Natural killer cell (primary cell): ENCODE measurements around the gene NCKAP1. TPM values are rescaled to one million over a fixed set of nuclear protein-coding genes. Genes with fewer than 3 reads are reported as not detected.
"Not testable (repeated sequence)": the region's sequence is repeated elsewhere in the genome, so short reads cannot be mapped to it uniquely, and the experiment has no call there.

ENCODE experiments used
- ATAC-seq, 3 donors: fragments of 150-1000 bp in 2 of 3; fragments of 200-7000 bp in 1 of 3; cut with Tn5 transposase; 1 replicate in 1 of 3; 2 replicates in 2 of 3; pipeline ENCODE4 v1.10.0; 2021; ENCODE audit warnings: mild to moderate bottlenecking in 2 of 3, moderate library complexity in 2 of 3
- DNase-seq, 2 donors: peaks; one replicate each; pipeline versions ENCODE4 v3.0.0 to v3.0.0-alpha.2; 2013 to 2021; ENCODE audit warnings: mixed read lengths in 1 of 2
- H3K27ac ChIP-seq: one replicate; pipeline ENCODE4 v1.5.1; 2013; ENCODE audit warnings: mild to moderate bottlenecking, low read length
- H3K27me3 ChIP-seq: one replicate; pipeline ENCODE4 v1.6.1; 2013; ENCODE audit warnings: low read length; ENCODE audit not compliant: control insufficient read depth, insufficient read depth
- H3K36me3 ChIP-seq: one replicate; pipeline ENCODE4 v1.6.1; 2013; ENCODE audit warnings: low read length; ENCODE audit not compliant: control insufficient read depth, insufficient read depth
- H3K4me1 ChIP-seq: one replicate; pipeline ENCODE4 v1.6.1; 2013; ENCODE audit warnings: low read length; ENCODE audit not compliant: control insufficient read depth, insufficient read depth
- H3K4me3 ChIP-seq: one replicate; pipeline ENCODE4 v1.5.1; 2013; ENCODE audit warnings: low read length
- H3K9me3 ChIP-seq: one replicate; pipeline ENCODE4 v1.6.1; 2013; ENCODE audit warnings: low read length; ENCODE audit not compliant: control insufficient read depth, insufficient read depth
- H3K27ac Mint-ChIP-seq, 2 donors: one replicate each; pipeline ENCODE4 v1.8.0; 2022; ENCODE audit warnings: mild to moderate bottlenecking in 2 of 2, mixed read lengths in 2 of 2, moderate library complexity in 1 of 2
- H3K27me3 Mint-ChIP-seq, 2 donors: one replicate each; pipeline ENCODE4 v1.8.0; 2022; ENCODE audit warnings: low read depth in 2 of 2, mixed read lengths in 2 of 2
- H3K36me3 Mint-ChIP-seq: one replicate; pipeline ENCODE4 v1.8.0; 2022; ENCODE audit warnings: mixed read lengths
- H3K4me1 Mint-ChIP-seq, 2 donors: one replicate each; pipeline ENCODE4 v1.8.0; 2022; ENCODE audit warnings: mixed read lengths in 2 of 2
- H3K4me3 Mint-ChIP-seq: one replicate; pipeline ENCODE4 v1.8.0; 2022; ENCODE audit warnings: mild to moderate bottlenecking, moderate library complexity, mixed read lengths
- H3K9me3 Mint-ChIP-seq, 2 donors: one replicate each; pipeline ENCODE4 v1.8.0; 2022; ENCODE audit warnings: mixed read lengths in 2 of 2
- WGBS: methylation state at CpG from one replicate; pipeline ENCODE4 v1.1.7; 2013; ENCODE audit warnings: missing lambda C conversion rate; ENCODE audit not compliant: insufficient coverage; 5-methylcytosine and 5-hydroxymethylcytosine counted together
- intact Hi-C: fragments of 100-400 bp; cut with micrococcal nuclease; formaldehyde crosslinking; loops from one replicate; pipeline ENCODE4 v1.14.2; 2022
- total RNA-seq, 4 donors: library from RNA; stranded (reverse); fragments of 120-200 nt in 1 of 4; gene quantifications; one replicate each; pipeline versions ENCODE4 v1.2.3 to v1.2.4, GENCODE V29; 2013 to 2022
- TF ChIP-seq, protein P1 (sequence below): fragments of 200-600 bp; IDR thresholded peaks from one replicate; pipeline ENCODE4 v1.8.0; 2022; ENCODE audit warnings: antibody characterized with exemption

Gene NCKAP1
- total RNA-seq, 3 donors from 2014 or later (not counting 1 experiment from before 2014, with no cell fraction given), result 8.4 to 12.3 (median 10.4) TPM

DNA sequence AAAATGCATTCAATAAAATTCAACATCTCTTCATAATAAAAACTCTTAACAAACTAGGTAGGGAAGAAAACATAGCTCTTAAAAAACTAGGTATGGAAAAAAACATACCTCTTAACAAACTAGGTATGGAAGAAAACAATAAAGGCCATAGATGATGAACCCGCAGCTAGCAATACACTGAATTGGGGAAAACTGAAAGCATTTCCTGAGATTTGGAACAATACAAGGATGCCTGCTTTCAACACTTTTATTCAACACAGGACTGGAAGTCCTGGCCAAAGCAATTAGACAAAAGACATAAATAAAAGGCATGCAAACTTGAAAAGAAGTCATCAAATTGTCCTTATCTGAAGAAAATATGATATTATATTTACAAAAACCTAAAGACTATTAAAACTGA is 67.8 kb downstream of the NCKAP1 start:
- DNase-seq (no peak), ATAC-seq (no peak)
- Mint-ChIP-seq H3K36me3 (no peaks in the 10 kb centered on the region), H3K4me3 (no peak overlapping the region), H3K27ac (no peak overlapping the region), H3K9me3 (no peaks in the 10 kb centered on the region), H3K4me1 (no peaks in the 10 kb centered on the region), H3K27me3 (no peaks in the 10 kb centered on the region)
- Histone ChIP-seq H3K9me3 (no peaks in the 10 kb centered on the region), H3K4me1 (no peaks in the 10 kb centered on the region), H3K27ac (no peak overlapping the region), H3K27me3 (no peaks in the 10 kb centered on the region), H3K36me3 (no peaks in the 10 kb centered on the region), H3K4me3 (no peak overlapping the region)
- intact Hi-C loops, result no loop called here
- 100% methylated on average over 1 of the region's 1 CpG for WGBS
- TF ChIP-seq, protein P1, sequence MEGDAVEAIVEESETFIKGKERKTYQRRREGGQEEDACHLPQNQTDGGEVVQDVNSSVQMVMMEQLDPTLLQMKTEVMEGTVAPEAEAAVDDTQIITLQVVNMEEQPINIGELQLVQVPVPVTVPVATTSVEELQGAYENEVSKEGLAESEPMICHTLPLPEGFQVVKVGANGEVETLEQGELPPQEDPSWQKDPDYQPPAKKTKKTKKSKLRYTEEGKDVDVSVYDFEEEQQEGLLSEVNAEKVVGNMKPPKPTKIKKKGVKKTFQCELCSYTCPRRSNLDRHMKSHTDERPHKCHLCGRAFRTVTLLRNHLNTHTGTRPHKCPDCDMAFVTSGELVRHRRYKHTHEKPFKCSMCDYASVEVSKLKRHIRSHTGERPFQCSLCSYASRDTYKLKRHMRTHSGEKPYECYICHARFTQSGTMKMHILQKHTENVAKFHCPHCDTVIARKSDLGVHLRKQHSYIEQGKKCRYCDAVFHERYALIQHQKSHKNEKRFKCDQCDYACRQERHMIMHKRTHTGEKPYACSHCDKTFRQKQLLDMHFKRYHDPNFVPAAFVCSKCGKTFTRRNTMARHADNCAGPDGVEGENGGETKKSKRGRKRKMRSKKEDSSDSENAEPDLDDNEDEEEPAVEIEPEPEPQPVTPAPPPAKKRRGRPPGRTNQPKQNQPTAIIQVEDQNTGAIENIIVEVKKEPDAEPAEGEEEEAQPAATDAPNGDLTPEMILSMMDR, result no peak

DNA sequence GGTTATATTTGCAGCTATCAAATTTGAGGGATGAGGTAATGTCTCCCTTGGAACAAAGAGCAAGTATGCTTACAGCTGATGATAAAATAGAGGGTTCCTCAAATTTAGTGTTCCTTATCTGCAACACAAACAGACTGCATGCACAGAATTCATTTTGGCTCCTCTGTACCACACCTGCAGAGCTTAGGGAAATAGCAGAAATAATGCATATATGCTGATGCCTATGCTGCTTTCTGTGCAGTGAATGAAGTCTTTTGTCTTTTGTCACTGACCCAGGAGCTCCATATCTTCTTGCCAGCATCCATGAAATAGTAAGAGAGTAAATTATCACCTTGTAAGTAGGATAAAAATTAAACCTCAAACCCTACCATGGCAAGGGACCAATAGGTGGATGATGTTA is 69.8 kb downstream of the NCKAP1 start:
- intact Hi-C loops, result no loop called here
- ATAC-seq (no peak), DNase-seq (no peak)
- TF ChIP-seq, protein P1, result no peak
- Histone ChIP-seq H3K27me3 (no peaks in the 10 kb centered on the region), H3K9me3 (no peaks in the 10 kb centered on the region), H3K36me3 (no peaks in the 10 kb centered on the region), H3K4me1 (no peaks in the 10 kb centered on the region), H3K27ac (no peak overlapping the region), H3K4me3 (no peak overlapping the region)
- H3K27me3 Mint-ChIP-seq, result no peaks in the 10 kb centered on the region
- H3K36me3 Mint-ChIP-seq, result no peaks in the 10 kb centered on the region
- no peak overlapping the region for H3K4me3 Mint-ChIP-seq
- no peaks in the 10 kb centered on the region for H3K9me3 Mint-ChIP-seq
- no peaks in the 10 kb centered on the region for H3K4me1 Mint-ChIP-seq
- H3K27ac Mint-ChIP-seq, result no peak overlapping the region

DNA sequence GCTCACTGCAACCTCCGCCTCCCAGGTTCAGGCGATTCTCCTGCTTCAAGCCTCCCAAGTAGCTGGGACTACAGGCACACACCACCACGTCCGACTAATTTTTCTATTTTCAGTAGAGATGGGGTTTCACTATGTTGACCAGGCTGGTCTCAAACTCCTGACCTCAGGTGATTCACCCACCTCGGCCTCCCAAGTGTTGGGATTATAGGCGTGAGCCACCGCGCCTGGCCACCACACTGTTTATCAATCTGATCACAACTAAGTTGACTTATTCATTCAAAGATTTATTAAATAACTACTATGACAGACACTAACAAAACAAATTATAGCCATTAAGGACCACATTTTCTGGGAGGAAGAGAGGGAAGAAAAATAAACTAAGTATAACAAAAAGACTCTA is 71.9 kb downstream of the NCKAP1 start:
- H3K36me3 Mint-ChIP-seq, H3K27ac Mint-ChIP-seq, intact Hi-C loops: not testable (repeated sequence)

DNA sequence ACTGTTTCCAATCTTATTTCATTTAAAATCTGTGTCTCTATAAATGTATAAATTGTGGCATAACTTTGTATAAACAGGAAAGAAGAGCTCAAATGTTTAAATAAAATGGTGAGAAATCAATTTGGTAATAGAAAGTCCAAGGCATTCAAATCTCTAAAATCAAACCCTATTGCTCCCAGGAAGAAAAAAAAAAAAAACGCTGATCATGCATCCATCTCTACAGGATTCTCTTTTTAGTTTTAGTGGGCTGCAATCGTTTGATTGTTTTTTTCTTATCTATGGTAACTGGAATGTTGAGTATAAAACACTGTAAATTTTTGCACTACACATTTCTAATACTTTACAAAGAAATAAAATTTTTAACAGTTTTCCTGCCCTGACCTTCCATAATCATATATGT is 75.6 kb downstream of the NCKAP1 start:
- intact Hi-C loops, result no loop called here
- Mint-ChIP-seq H3K9me3 (no peaks in the 10 kb centered on the region), H3K27ac (no peak overlapping the region), H3K27me3 (no peaks in the 10 kb centered on the region), H3K36me3 (no peaks in the 10 kb centered on the region), H3K4me3 (no peak overlapping the region), H3K4me1 (no peaks in the 10 kb centered on the region)
- no peak for DNase-seq
- Histone ChIP-seq H3K27me3 (no peaks in the 10 kb centered on the region), H3K36me3 (no peaks in the 10 kb centered on the region), H3K4me3 (no peak overlapping the region), H3K4me1 (no peaks in the 10 kb centered on the region), H3K9me3 (no peaks in the 10 kb centered on the region), H3K27ac (no peak overlapping the region)
- no peak for ATAC-seq
- TF ChIP-seq, protein P1, result no peak
- no CpG with 5 or more reads among the region's 2 CpGs for WGBS

More for the DNA sequence above, 71.9 kb downstream of the NCKAP1 start:
- ATAC-seq, H3K27ac ChIP-seq, H3K9me3 ChIP-seq, H3K27me3 ChIP-seq, H3K4me1 Mint-ChIP-seq, H3K4me3 ChIP-seq, H3K9me3 Mint-ChIP-seq, DNase-seq, H3K36me3 ChIP-seq, H3K27me3 Mint-ChIP-seq, H3K4me3 Mint-ChIP-seq, H3K4me1 ChIP-seq: not testable (repeated sequence)
- 94% methylated on average over 8 of the region's 8 CpGs for WGBS

DNA sequence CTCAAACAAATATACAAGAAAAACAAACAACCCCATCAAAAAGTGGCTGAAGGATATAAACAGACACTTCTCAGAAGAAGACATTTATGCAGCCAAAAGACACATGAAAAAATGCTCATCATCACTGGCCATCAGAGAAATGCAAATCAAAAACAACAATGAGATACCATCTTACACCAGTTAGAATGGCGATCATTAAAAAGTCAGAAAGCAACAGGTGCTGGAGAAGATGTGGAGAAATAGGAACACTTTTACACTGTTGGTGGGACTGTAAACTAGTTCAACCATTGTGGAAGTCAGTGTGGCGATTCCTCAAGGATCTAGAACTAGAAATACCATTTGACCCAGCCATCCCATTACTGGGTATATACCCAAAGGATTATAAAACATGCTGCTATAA is 77.4 kb downstream of the NCKAP1 start:
- intact Hi-C loops, H3K4me1 ChIP-seq, H3K27ac Mint-ChIP-seq, ATAC-seq, H3K27me3 ChIP-seq, H3K9me3 ChIP-seq, H3K9me3 Mint-ChIP-seq, H3K4me1 Mint-ChIP-seq, H3K36me3 ChIP-seq, H3K27ac ChIP-seq, DNase-seq, H3K36me3 Mint-ChIP-seq, H3K4me3 ChIP-seq, H3K27me3 Mint-ChIP-seq, H3K4me3 Mint-ChIP-seq: not testable (repeated sequence)
- no CpG with 5 or more reads among the region's 2 CpGs for WGBS
